Activated CD4-positive, alpha-beta T cell treated with anti-CD3 and anti-CD28 coated beads for 24 hours (primary cell): ENCODE data around the gene SMARCA1.

Source experiments
- DNase-seq, 2 donors: peaks; one replicate each; pipeline ENCODE4 v3.0.0-alpha.2; 2020; ENCODE audit warnings: low read depth in 2 of 2

The SMARCA1 gene

DNA sequence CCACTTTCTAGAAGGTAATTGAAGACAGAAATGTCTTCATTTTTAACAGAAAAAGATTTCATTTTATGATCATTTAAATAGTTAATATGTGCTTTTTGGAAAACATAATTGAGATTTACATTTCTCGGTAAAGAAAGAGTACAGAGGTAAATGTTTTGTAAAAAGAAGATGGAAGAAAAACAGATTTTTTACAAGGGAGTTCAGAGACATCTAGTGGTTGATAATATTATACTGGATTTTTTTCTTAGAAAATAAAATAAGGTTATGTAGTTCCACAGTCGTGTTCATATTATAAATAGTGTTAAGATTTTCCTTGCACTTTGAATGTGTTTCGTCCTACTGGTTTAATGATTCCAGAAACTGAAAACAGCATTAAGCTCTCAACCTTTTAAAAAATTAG is 60.6 kb downstream of the SMARCA1 start:
- no peak for DNase-seq

DNA sequence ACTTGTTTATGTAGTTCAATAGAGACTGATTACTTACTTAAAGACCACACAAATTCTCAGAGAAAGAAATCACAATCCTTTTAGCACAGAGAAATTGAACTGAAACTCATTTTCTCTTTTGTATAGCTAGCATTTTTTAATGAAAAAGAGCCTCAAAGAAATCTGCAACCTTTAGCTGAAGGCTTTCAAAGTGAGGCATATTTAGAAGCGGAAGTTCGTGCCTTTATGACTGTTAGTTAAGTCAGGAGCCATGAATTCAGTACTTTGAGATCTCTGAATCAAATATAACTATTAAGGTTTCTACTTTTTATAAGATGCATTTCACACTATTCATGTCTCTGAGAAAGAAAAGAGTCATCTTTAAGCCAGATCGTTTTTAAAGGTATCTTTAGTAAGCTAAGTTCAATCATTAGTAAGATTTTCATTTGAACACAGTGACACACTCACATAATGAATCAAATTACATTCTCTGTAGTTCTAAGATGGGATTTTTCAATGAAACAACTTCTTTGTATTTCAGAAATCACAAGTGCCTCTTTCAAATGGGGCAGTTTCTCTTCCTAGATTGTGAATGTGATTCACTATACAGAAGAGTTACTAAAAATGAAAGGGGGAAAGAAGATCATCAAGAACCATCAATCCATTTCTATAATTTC is 61.4 kb downstream of the SMARCA1 start:
- no peak for DNase-seq

DNA sequence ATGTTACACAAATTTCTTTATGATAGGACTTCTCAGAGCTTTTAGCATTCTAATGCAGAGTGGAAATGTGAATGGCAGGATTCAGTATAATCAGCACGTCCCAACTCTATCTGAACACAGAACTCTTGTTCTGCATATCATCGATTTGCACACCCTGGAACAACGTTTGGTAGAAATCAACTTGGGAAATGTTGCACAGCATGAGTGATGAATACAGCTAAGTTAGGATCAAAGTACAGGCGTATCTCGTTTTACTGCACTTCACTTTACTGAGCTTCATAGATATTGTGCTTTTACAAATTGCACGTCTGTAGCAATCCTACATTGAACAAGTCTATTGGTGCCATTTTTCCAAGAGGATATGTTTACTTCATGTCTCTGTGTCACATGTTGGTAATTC is 70.8 kb downstream of the SMARCA1 start:
- DNase-seq = no peak

DNA sequence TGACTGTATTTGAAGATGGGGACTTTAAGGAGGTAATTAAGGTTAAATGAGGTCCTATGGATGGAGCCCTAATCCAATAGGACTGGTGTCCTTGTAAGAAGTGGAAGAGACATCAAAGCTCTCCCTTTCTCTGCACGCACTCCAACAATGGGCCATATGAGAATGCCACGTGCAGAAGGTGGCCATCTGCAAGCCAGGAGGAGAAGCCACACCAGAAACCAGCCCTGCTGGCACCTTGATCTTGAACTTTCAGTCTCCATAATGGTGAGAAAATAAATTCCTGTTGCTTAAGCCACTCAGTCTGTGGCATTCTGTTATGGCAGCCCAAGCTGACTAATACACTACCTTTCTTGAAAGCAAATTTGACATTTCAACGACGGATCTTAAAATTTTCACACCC is 73.2 kb downstream of the SMARCA1 start:
- DNase-seq = no peak

DNA sequence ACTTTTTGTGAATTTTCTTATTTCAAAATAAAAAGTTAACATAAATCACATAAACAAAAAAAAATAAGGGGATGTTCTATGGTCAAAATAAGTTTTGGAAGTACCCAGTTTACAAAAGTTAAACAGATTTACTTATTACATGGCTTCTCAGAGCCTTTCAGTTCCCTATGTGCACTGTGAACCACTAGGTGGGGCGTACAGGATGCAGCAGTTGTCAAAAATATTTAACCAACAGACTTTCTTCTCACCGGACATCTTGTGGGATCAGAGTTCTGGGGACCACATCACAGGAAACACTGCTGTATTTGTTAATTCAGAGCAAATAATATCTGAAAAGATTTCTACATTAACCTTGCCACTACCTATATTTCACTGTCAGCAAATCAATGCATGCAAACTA is 74.1 kb downstream of the SMARCA1 start:
- DNase-seq = no peak

DNA sequence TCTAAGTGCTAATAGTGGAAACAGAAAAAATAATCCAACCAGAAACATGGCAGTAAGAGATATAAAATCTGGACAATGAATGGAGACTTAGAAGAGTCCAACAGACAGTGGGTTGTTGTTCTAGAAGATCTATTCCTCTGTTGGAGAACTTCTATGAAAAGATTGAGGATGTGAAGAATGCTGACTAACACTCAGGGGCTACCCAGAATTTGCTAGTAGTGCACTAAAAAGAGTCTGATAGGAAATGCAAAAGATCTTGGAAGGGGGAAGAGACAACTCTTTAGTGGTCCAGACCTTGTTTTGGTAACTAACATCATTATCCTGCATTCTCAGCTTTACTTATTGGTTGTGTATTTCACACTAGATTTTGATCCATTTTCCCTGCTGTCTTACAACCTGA is 77.9 kb downstream of the SMARCA1 start:
- DNase-seq = no peak

DNA sequence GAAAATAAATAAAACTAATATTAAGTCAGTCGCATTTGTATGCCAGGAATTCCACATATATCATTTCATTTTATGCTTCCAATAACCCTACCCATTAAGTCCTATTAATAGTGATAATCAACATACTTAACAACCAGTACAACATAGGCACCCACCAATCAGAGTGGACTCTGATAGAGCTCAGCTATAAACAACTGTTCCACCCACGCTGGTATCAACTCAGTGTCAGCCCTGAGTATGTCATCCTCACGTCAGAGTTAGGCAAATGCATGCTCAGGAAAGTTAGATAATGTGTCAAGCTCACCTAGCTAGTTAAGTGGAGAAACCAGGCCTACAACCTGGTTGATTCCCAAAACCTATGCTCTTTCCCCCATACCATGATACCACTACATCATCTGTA is 89.3 kb downstream of the SMARCA1 start:
- no peak for DNase-seq

DNA sequence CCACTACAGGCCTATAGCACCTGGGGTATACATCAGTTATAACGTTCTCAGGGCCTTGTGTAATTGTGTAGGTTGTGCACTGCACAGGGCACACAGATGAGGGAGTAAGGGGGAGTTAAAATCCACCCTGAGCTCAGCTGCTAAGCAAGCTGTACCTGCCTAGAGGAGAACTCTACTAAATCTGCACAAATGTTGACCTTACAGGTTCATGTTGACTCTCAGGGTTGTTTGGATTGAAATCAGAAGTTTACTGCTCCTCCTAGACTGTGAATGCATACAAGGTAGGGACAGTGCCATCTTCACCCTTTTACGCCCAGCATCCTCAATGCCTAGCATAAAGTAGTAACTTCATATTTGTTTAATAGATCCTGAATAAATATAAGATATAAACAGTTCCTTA is 89.8 kb downstream of the SMARCA1 start:
- DNase-seq = no peak

DNA sequence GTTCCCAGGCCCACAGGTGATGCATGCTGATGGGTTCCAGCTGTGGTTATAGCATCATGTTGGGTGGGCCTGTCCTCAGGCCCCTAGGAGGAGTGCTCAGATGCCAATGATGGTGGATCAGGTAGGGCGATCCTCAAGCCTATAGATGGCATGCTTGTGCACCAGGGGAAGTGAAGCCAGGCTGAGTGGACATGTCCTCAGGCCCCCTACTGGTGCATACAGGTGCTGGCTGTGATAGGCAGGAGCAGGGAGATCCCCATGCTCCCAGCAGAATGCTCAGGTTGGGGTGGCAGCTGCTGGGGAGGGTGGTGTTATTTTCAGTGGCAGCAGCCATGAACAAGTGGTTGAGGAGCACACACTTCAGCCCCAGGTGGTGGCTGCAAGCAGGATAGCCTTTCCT is 96.0 kb downstream of the SMARCA1 start:
- DNase-seq = no peak

DNA sequence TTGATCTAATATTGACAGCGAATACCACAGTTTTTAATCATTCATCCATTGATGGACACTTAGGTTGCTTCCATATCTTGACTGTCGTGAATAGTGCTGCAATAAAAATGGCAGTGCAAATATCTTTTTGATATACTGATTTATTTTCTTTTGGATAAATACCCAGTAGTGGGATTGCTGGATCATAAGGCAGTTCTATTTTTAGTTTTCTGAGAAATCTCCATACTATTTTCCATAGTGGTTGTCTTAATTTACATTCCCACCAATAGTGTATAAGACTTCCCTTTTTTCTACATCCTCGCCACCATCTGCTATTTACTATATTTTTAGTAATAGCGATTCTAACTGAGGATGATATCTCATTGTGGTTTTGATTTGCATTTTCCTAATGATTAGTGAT is 100.1 kb downstream of the SMARCA1 start:
- DNase-seq = no peak

DNA sequence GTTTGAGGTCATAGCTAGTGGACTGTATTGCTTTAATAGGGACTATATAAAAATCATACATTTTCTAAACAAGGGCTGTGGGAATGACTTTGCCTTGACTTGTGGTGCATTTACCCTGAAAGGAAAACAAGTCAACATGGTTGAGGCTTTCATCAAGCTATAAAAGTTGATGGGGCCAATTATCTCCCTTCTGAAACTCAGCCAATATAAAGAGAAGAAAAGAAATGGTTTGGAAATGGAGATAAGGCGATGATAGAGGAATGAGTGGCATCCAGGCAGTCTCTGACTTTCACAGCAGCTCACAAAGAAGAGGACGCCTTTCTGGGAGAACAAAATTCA is 118.7 kb downstream of the SMARCA1 start:
- DNase-seq = no peak

DNA sequence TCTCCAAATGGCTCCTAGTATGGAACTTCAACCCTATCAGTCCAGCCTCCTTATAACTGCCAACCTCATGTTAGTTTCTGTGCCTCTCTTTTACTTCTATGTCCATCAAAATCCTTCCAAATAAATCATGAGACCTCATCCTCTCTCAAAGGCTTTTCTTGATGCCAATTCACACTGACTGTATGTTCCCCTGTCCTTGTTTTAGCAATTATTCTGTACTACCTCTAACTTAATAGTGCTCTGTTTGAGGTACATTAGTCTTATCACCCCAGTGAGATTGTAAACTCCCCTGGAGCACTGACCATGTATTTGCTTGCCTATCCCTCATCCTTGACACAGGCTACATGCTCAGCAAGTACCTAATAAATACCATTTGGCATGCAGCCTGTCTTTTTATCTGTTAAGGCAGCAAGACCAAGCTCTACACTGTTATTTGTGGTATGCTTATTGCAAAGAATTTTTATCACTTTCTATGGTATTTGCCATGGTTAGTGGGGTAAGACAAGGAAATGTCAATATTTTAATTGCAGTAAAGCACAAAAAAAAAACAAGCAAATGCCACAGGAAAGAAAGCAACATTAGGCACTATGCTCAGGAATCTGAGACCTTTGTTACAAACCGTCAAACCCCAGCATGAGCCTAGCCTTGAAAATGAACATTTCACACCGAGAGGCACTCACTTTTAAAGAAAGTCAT is 119.2 kb downstream of the SMARCA1 start:
- DNase-seq = no peak
